Activated T-helper 1 cell treated with anti-CD3 and anti-CD28 coated beads, Interleukin-12 subunit alpha, Interleukin-12 subunit beta, Interleukin-2, Interleukin-4 antibody, amounts not matched to agents 30 ng/mL and 10 ng/mL and 1 ng/mL, durations not matched to agents 14 hours and 24 hours and 36 hours (primary cell): ENCODE results near the gene SZT2. TPM values are rescaled to one million over a fixed set of nuclear protein-coding genes. Genes with fewer than 3 reads are reported as not detected.

Experiments
- DNase-seq: peaks from one replicate; pipeline ENCODE4 v3.0.0; 2021; ENCODE audit warnings: low spot score
- H3K27ac Mint-ChIP-seq: one replicate; pipeline ENCODE4 v1.8.0; 2021; ENCODE audit warnings: mild to moderate bottlenecking, mixed read lengths
- H3K27me3 Mint-ChIP-seq: one replicate; pipeline ENCODE4 v1.8.0; 2022; ENCODE audit warnings: mild to moderate bottlenecking, moderate library complexity, mixed read lengths; ENCODE audit not compliant: insufficient read depth
- H3K36me3 Mint-ChIP-seq: one replicate; pipeline ENCODE4 v1.8.0; 2021; ENCODE audit warnings: low read depth, mixed read lengths
- H3K4me1 Mint-ChIP-seq: one replicate; pipeline ENCODE4 v1.8.0; 2021; ENCODE audit warnings: low read depth, mixed read lengths
- H3K4me3 Mint-ChIP-seq: one replicate; pipeline ENCODE4 v1.8.0; 2021; ENCODE audit warnings: mild to moderate bottlenecking, moderate library complexity, mixed read lengths
- H3K9me3 Mint-ChIP-seq: one replicate; pipeline ENCODE4 v1.8.0; 2021; ENCODE audit warnings: mixed read lengths
- intact Hi-C: fragments of 100-400 bp; cut with micrococcal nuclease; formaldehyde crosslinking; loops from one replicate; pipeline ENCODE4 v1.15.1; 2024
- total RNA-seq: library from RNA; stranded (reverse); gene quantifications from 2 replicates; pipeline ENCODE4 v1.2.3, GENCODE V29; 2022

Gene SZT2
- 59.2 and 64.5 TPM in 2 replicates for total RNA-seq

GRCh38 chr1:43389326-43390313 is at the start of gene SZT2, which contains the start of gene MED8:
Gene SZT2 (plus strand): TSS chr1:43389899. CDS start chr1:43389969, 70 bp downstream.
Gene MED8 (minus strand): TSS chr1:43389800. CDS start chr1:43389764, 36 bp downstream.
- no peaks in the 10 kb centered on the region for H3K9me3 Mint-ChIP-seq
- H3K4me3 Mint-ChIP-seq, result peak within 1 kb of the TSS; percentile 99
- intact Hi-C loops, result loop anchor here (1.0 kb wide), 6 partner anchors 21 to 261 kb away; partner anchors contain the start of genes CDC20, CFAP57, EBNA1BP2 and ELOVL1
- H3K27me3 Mint-ChIP-seq, result no peaks in the 10 kb centered on the region
- DNase-seq, result peak; percentile 93
- H3K27ac Mint-ChIP-seq, result peak within 1 kb of the TSS; percentile 92
- H3K4me1 Mint-ChIP-seq, result peaks cover 40% of the 10 kb centered on the region
- peaks cover 31% of the 10 kb centered on the region for H3K36me3 Mint-ChIP-seq

GRCh38 chr1:43340559-43340958 is 49.1 kb upstream of the SZT2 start:
- H3K27me3 Mint-ChIP-seq, result peaks cover 7% of the 10 kb centered on the region
- intact Hi-C loops, result no loop called here
- no peak for DNase-seq
- no peak overlapping the region for H3K27ac Mint-ChIP-seq
- H3K4me1 Mint-ChIP-seq, result peaks cover 10% of the 10 kb centered on the region
- no peaks in the 10 kb centered on the region for H3K9me3 Mint-ChIP-seq
- peaks cover 2% of the 10 kb centered on the region for H3K36me3 Mint-ChIP-seq
- no peak overlapping the region for H3K4me3 Mint-ChIP-seq

GRCh38 chr1:43344267-43344850 is 45.3 kb upstream of the SZT2 start:
- Mint-ChIP-seq H3K36me3 (peaks cover 2% of the 10 kb centered on the region), H3K4me3 (no peak overlapping the region), H3K9me3 (no peaks in the 10 kb centered on the region), H3K4me1 (peaks cover 18% of the 10 kb centered on the region), H3K27ac (no peak overlapping the region), H3K27me3 (peaks cover 8% of the 10 kb centered on the region)
- DNase-seq, result no peak
- intact Hi-C loops, result no loop called here

DNA sequence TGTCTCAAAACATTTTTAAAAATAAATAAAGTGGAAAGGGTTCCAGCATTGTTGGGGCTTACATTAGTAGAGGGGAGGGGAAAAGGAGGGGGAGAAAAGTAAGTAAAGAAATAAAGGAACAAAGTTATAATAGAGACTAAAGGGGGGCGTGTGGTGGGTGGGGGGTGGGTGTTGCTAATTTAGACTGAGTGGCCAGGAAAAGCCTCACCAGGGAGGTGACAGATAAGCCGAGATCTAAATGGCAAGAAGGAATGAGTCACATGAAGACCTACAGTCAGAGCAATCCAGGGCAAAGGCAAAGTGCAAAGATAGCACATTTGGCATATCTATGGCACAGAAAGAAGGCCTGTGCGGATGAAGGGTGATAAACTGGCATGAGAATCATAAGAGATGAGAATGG is 44.6 kb upstream of the SZT2 start:
- Mint-ChIP-seq H3K36me3 (peaks cover 2% of the 10 kb centered on the region), H3K27me3 (peaks cover 8% of the 10 kb centered on the region), H3K27ac (no peak overlapping the region), H3K9me3 (no peaks in the 10 kb centered on the region), H3K4me1 (peaks cover 25% of the 10 kb centered on the region), H3K4me3 (no peak overlapping the region)
- no peak for DNase-seq
- intact Hi-C loops, result no loop called here

- peaks cover 25% of the 10 kb centered on the region for H3K4me1 Mint-ChIP-seq
- H3K9me3 Mint-ChIP-seq, result no peaks in the 10 kb centered on the region
- peaks cover 2% of the 10 kb centered on the region for H3K36me3 Mint-ChIP-seq
- H3K27me3 Mint-ChIP-seq, result peaks cover 6% of the 10 kb centered on the region
- intact Hi-C loops, result no loop called here
- no peak overlapping the region for H3K27ac Mint-ChIP-seq
- DNase-seq, result no peak
- H3K4me3 Mint-ChIP-seq, result no peak overlapping the region
Measured at GRCh38 chr1:43346636-43347035, 43.1 kb upstream of the SZT2 start.

DNA sequence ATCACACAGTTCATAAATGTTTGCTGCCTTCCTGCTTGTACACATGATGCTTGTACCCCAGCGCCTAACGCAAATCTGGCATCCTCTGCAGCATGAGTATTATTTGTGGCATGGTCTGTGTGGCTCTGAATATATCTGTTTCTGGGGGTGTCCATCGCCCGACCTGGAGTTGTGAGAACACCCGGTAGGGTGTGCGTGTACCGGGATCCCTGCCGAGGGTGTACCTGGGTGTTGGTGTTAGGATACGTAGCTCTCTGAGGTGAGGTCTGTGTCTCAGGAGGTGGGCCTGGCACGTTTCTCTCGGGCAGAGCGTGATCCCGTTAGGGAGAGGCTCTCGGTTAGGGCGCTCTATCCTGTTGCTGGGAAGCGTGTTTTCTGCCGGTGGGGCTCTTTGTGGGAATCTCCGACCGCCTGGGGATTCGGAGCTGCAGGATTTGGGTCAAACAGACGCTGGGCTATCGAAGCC is 41.3 kb upstream of the SZT2 start:
- Mint-ChIP-seq H3K4me1 (peaks cover 32% of the 10 kb centered on the region), H3K9me3 (no peaks in the 10 kb centered on the region), H3K36me3 (peaks cover 2% of the 10 kb centered on the region), H3K27ac (no peak overlapping the region), H3K27me3 (peaks cover 6% of the 10 kb centered on the region), H3K4me3 (peak overlapping the region; percentile 25)
- DNase-seq, result no peak
- intact Hi-C loops, result no loop called here

GRCh38 chr1:43348809-43349593 is 40.7 kb upstream of the SZT2 start:
- Mint-ChIP-seq H3K4me3 (peak overlapping the region; percentile 62), H3K27me3 (peaks cover 6% of the 10 kb centered on the region), H3K4me1 (peaks cover 29% of the 10 kb centered on the region), H3K36me3 (no peaks in the 10 kb centered on the region), H3K9me3 (no peaks in the 10 kb centered on the region), H3K27ac (peak overlapping the region; percentile 80)
- intact Hi-C loops, result loop anchor here (1.0 kb wide), 1 partner anchor 9 kb away; the partner anchor contains the start of gene CDC20
- DNase-seq, result peak; percentile 48

- Mint-ChIP-seq H3K27ac (peak overlapping the region; percentile 80), H3K9me3 (no peaks in the 10 kb centered on the region)
- intact Hi-C loops, result loop anchor here (1.0 kb wide), 1 partner anchor 9 kb away; the partner anchor contains the start of gene CDC20
Measured at GRCh38 chr1:43349594-43350306, 39.9 kb upstream of the SZT2 start.

GRCh38 chr1:43350976-43351375 is 38.7 kb upstream of the SZT2 start:
- Mint-ChIP-seq H3K4me1 (peaks cover 18% of the 10 kb centered on the region), H3K4me3 (no peak overlapping the region), H3K27me3 (peaks cover 3% of the 10 kb centered on the region), H3K27ac (no peak overlapping the region), H3K36me3 (peaks cover 6% of the 10 kb centered on the region), H3K9me3 (no peaks in the 10 kb centered on the region)
- no peak for DNase-seq
- intact Hi-C loops, result no loop called here

More at GRCh38 chr1:43349594-43350306, 39.9 kb upstream of the SZT2 start:
- H3K27me3 Mint-ChIP-seq, result peaks cover 6% of the 10 kb centered on the region
- H3K36me3 Mint-ChIP-seq, result peaks cover 3% of the 10 kb centered on the region
- peaks cover 27% of the 10 kb centered on the region for H3K4me1 Mint-ChIP-seq
- peak overlapping the region; percentile 62 for H3K4me3 Mint-ChIP-seq
- no peak for DNase-seq

GRCh38 chr1:43351421-43352350 is 38.0 kb upstream of the SZT2 start:
- Mint-ChIP-seq H3K27ac (no peak overlapping the region), H3K27me3 (no peaks in the 10 kb centered on the region), H3K4me3 (no peak overlapping the region), H3K9me3 (no peaks in the 10 kb centered on the region), H3K4me1 (peaks cover 17% of the 10 kb centered on the region), H3K36me3 (peaks cover 7% of the 10 kb centered on the region)
- intact Hi-C loops, result no loop called here
- no peak for DNase-seq

DNA sequence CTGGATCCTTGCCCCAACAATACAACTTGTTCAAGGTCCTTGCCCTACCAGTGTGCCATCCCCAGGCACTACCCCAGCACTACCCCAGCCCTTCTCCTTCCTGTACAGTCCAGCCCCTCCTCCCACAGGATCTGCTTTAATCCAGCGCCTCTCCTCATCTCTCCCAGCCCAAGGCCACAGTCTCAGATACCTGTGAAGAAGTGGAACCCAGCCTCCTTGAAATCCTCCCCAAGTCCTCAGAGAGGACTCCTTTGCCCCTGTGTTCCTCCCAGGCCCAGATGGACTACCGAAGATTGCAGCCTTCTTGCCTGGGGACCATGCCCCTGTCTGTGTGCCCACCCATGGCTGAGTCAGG is 37.4 kb upstream of the SZT2 start:
- H3K4me1 Mint-ChIP-seq, result peaks cover 17% of the 10 kb centered on the region
- H3K27me3 Mint-ChIP-seq, result no peaks in the 10 kb centered on the region
- no peak for DNase-seq
- no peak overlapping the region for H3K4me3 Mint-ChIP-seq
- intact Hi-C loops, result no loop called here
- no peaks in the 10 kb centered on the region for H3K9me3 Mint-ChIP-seq
- H3K36me3 Mint-ChIP-seq, result peaks cover 10% of the 10 kb centered on the region
- H3K27ac Mint-ChIP-seq, result no peak overlapping the region
